ENCODE data around the gene TMEM248.
"Not testable (repeated sequence)": the region's sequence is repeated elsewhere in the genome, so short reads cannot be mapped to it uniquely, and the experiment has no call there.

TMEM248 gene

GRCh38 chr7:66907731-66908130, 13.3 kb upstream of the TMEM248 start:
- no peak for DNase-seq (ENCODE audit: low read depth in 3 of 3, low spot score in 1 of 3)

DNA sequence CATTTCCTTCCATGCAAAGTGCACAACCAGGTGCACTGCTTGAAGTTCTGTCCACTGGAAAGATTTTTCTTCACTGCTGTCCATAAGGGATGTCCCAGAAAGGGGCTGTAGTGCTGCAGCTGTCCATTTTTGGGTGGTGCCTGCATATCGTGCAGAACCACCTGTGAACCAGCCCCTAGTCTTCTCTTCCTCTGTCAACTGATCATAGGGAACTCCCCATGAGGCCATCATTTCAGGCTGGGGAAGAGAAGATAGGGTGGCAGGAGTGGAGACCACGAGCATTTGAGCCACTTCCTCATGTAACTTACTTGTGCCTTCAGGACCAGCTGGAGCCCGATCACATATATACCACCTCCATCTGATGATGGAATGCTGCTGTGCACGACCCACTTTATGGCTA, 12.4 kb upstream of the TMEM248 start:
- DNase-seq (ENCODE audit: low read depth in 3 of 3, low spot score in 1 of 3) = not testable (repeated sequence)

DNA sequence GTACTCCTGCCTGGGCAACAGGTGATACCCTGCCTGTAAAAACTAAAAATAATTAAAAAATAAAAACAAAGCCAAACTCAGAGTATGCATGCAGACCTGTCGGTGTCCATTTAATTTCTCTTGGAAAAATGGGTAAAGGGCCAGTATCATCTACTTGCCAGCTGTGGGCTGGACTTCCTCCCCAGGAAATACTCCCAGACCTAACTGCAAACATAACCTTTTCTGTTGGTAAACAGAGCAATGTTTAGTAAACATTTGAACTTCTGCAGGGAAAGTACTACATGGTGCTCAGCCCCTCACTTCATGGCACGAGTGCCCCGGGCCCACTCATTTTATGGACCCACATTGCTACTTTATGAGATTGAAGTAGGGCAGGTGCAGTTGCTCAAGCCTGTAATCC, 10.2 kb upstream of the TMEM248 start:
- no peak for DNase-seq (ENCODE audit: low read depth in 3 of 3, low spot score in 1 of 3)

DNA sequence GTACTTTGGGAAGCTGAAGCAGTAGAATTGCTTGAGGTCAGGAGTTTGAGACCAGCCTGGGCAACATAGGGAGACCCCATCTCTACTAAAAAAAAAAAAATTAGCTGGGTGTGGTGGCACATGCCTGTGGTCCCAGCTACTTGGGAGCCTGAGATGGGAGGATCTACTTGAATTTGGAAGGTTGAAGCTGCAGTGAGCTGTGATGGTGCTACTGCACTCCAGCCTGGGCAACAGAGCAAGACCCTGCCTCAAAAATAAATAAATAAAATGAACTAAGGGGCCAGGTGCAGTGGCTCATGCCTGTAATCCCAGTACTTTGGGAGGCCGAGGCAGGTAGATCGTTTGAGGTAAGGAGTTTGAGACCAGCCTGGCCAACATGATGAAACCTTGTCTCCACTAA, 9.8 kb upstream of the TMEM248 start:
- not testable (repeated sequence) for DNase-seq (ENCODE audit: low read depth in 3 of 3, low spot score in 1 of 3)

GRCh38 chr7:66912195-66912594, 8.8 kb upstream of the TMEM248 start:
- no peak for DNase-seq (ENCODE audit: low read depth in 3 of 3, low spot score in 1 of 3)

- DNase-seq (ENCODE audit: low read depth in 3 of 3, low spot score in 1 of 3) = no peak
Measured at GRCh38 chr7:66913118-66914037, 7.6 kb upstream of the TMEM248 start.

DNA sequence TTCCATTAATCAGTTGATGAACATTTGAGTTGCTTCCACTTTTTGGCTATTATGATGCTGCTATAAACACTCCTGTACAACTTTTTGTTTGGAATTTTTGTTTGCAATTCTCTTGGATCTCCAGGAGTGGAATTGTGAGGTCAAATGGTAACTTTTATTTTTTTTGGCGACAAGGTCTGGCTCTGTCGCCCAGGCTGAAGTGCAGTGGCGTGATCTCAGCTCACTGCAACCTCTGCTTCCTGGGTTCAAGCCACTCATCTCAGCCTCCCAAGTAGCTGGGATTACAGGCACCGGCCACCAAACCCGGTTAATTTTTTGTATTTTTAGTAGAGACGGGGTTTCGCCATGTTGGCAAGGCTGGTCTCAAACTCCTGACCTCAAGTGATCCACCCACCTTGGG, 3.1 kb upstream of the TMEM248 start:
- not testable (repeated sequence) for DNase-seq (ENCODE audit: low read depth in 3 of 3, low spot score in 1 of 3)

GRCh38 chr7:66919304-66919703, 1.7 kb upstream of the TMEM248 start:
- no peak for DNase-seq (ENCODE audit: low read depth in 3 of 3, low spot score in 1 of 3)

- DNase-seq (ENCODE audit: low read depth in 3 of 3, low spot score in 1 of 3) = no peak
Measured at GRCh38 chr7:66919704-66920103, 1.3 kb upstream of the TMEM248 start.

DNA sequence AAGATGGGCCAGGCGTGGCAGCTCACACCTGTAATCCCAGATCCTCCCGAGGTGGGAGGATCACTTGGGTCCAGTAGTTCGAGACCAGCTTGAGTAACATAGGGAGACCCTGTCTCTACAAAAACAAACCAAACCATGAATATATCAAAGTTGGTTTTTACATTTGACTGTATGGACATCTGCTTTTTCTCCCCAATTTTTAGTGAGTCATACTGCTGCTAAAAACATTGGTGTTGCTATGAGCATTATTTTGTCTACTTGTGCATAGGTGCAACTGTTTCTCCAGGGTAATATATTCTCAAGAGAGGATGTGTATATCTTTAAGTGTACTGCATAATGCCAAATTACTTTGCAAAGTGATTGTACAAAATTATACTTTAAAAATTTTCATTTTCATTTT, 769 bp upstream of the TMEM248 start:
- DNase-seq (ENCODE audit: low read depth in 3 of 3, low spot score in 1 of 3) = no peak

- no peak for DNase-seq (ENCODE audit: low read depth in 3 of 3, low spot score in 1 of 3)
Measured at GRCh38 chr7:66921396-66921917, 432 bp downstream of the TMEM248 start.

DNA sequence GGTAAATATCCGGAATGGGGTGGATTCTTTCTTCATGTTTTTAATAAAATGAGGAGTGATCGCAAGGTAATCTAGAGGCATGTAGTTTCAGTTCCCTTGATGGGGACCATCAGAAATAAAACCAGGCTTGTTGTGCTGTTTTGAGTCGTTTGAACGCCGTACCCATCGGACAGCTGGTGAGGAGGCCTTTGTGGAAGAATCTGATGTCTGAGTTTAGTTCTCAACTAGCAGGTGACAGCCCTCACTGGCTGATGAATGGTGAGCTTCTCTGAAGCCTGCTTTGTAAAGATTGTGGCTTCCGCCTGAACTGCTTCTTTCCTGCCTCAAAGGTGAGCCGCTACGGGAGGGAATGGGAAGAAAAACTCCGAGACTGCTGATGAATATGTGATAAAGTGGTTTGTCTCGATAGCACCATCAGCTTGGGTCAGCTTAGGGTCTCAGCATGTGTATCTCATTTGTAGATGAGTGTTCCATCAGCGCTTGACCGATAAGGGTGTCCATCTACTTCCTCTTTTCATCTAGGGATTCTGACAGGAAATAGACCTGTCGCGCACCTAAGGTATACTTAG, 977 bp downstream of the TMEM248 start:
- DNase-seq (ENCODE audit: low read depth in 3 of 3, low spot score in 1 of 3) = no peak

DNA sequence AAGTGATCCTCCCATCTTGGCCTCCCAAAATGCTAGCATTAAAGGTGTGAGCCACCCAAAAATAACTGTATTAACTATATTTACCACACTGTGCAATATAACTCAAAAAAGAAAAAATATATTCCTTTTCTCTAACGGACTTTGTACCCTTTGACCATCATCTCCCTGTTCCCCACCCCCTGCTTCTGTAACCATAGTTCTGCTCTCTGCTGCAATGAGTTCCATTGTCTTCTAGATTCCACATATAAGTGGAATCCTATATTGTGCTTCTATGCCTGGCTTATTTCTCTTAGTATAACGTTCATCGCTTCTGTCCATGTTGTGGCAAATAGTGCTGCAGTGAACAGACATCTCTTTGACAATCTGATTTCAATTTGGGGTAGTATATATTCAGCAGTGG, 4.2 kb downstream of the TMEM248 start:
- no peak for DNase-seq (ENCODE audit: low read depth in 3 of 3, low spot score in 1 of 3)

GRCh38 chr7:66927348-66927948, 6.4 kb downstream of the TMEM248 start:
- DNase-seq (ENCODE audit: low read depth in 3 of 3, low spot score in 1 of 3) = no peak

- no peak for DNase-seq (ENCODE audit: low read depth in 3 of 3, low spot score in 1 of 3)
Measured at GRCh38 chr7:66928388-66928787, 7.4 kb downstream of the TMEM248 start.

DNA sequence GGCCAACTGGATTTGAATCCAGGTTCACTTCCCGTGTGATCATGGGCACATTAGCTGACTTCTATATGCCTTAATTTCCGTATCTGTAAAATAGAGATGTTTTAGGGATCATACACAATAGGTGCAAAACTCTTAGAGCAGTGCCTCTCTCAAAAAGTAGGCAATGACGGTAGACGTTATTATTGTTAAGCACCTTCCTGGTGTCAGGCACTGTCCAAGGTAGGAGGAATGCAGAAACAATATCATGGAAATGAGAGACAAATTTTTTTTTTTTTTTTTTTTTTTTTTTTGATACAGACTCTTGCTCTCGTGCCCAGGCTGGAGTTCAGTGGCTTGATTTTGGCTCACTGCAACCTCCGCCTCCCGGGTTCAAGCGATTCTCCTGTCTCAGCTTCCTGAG, 8.1 kb downstream of the TMEM248 start:
- no peak for DNase-seq (ENCODE audit: low read depth in 3 of 3, low spot score in 1 of 3)

- DNase-seq (ENCODE audit: low read depth in 3 of 3, low spot score in 1 of 3) = no peak
Measured at GRCh38 chr7:66929935-66930334, 8.9 kb downstream of the TMEM248 start.

DNA sequence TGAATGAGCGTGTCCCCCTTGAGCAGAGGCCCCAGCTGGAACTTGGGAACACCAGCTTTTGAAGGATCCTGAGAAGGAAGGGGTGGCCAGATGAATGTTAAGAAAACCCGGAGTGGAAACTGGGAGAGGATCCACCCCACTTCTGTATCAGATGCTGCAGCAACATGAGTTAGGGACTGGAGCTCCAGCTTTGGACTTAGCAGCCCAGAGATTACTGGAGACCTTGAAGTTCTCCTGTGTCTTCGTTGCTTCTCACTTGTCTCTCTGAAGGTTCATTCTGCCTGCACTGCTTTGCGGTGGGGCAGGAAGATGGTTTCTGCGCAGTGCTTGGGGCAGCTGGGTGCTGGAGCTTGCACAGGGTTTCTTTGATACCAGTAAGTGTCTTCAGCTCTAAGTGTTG, 9.3 kb downstream of the TMEM248 start:
- DNase-seq (ENCODE audit: low read depth in 3 of 3, low spot score in 1 of 3) = no peak

DNA sequence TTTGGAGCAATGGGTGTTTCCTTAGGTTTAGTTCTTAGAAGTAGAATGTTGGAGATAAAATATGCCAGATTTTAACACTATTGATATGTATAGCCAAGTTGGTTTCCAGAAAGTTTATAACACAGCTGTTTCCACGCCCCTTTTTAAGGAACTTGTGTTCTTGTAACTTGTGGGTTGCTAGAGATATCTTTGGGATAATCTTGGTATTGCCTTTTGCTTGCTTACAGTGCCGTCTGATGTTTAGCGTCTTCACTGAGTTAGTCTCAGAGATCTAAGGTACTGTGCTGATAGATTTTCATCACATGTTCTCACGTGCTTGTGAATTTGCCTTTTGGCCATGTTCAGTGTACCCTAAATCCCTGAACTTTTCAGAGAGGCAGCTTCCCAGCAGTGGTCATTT, 12.4 kb downstream of the TMEM248 start:
- no peak for DNase-seq (ENCODE audit: low read depth in 3 of 3, low spot score in 1 of 3)

DNA sequence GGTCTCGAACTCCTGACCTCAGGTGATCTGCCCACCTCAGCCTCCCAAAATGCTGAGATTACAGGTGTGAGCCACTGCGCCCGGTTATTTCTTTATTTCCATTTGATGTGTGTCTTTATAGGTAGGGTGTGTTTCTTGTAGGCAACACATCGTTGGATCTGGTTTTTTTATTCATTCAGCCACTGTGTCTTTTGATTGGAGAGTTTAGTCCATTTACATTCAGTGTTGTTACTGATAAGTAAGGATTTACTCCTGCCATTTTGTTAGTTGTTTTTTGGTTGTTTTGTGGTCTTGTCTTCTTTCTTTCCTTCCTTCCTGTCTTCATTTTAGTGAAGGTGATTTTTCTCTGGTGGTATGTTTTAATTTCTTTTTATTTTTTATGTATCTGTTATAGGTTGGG, 16.9 kb downstream of the TMEM248 start:
- DNase-seq (ENCODE audit: low read depth in 3 of 3, low spot score in 1 of 3) = no peak

- DNase-seq (ENCODE audit: low read depth in 3 of 3, low spot score in 1 of 3) = no peak
Measured at GRCh38 chr7:66939325-66939724, 18.3 kb downstream of the TMEM248 start.

- DNase-seq (ENCODE audit: low read depth in 3 of 3, low spot score in 1 of 3) = no peak
Measured at GRCh38 chr7:66946545-66946944, 25.5 kb downstream of the TMEM248 start.

All from stimulated activated CD4-positive, alpha-beta T cell treated with anti-CD3 and anti-CD28 coated beads, TNF-alpha, amount 100 ng/mL, for 1 hour (primary cell).